ENCODE results near the gene KRT77. TPM values are rescaled to one million over a fixed set of nuclear protein-coding genes. Genes with fewer than 3 reads are reported as not detected.

Gene KRT77
- total and polyA plus RNA-seq, 2 experiments from 2014 or later, result not detected

DNA sequence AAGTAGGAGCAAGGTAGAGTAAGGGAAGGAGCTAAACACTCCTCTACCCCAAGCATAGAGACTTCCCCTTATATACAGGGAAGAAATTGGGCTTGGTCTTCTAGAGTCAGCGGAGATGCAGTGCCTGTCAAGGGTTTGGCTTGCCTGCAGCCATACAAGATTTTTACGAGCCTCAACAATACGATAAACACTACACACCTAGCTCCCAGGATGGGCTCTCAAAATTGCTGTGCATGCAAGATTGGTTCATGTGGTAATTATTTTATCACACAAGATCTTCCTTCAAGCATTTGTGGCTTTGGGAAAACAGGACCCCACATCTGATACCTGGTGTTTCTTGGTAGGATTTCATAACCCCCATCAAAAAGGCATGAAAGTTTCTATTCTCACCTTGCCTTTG, 23.0 kb downstream of the KRT77 start, which contains the start of gene KRT1:
KRT1 (minus strand) TSS at position 45 of the 400 bp plus-strand sequence. CDS start 59 bp downstream, outside the sequence.
- TF ChIP-seq EZH2phosphoT487 (IDR thresholded peaks at IDR 0.05; ENCODE audit: insufficient read depth, low read depth) (no peak), EZH2 (IDR thresholded peaks at IDR 0.05; ENCODE audit: insufficient read depth, poor library complexity, severe bottlenecking) (no peak)

DNA sequence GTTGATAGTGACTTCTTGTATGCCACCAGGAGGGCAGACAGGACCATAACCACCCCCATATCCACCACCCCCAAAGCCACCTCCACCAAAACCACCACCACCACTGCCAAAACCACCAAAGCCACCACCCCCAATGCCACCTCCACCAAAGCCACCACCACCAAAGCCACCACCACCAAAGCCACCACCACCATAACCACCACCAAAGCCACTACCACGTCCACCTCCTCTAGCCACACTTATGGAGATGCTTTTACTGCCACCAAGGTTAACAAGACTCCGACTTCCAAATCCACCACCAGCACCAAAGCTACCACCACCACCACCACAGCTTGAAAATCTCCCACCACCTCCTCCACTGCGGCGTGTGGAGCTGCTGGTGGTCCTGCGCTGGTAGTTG, 23.4 kb downstream of the KRT77 start:
- Histone ChIP-seq H3K4me3 (no peak overlapping the region), H3K9me2 (ENCODE audit: insufficient read depth) (no peaks in the 10 kb centered on the region), H3K36me3 (ENCODE audit: low read depth) (no peaks in the 10 kb centered on the region), H3K4me1 (ENCODE audit: insufficient read depth) (no peaks in the 10 kb centered on the region), H3F3A (ENCODE audit: insufficient read depth) (no peaks in the 10 kb centered on the region), H2AFZ (no peak overlapping the region), H3K4me2 (ENCODE audit: unreplicated experiment) (no peak overlapping the region), H3K9ac (no peak overlapping the region), H4K20me1 (ENCODE audit: insufficient read depth) (no peaks in the 10 kb centered on the region), H3K27me3 (replicated peaks; ENCODE audit: insufficient read depth) (peaks cover 52% of the 10 kb centered on the region), H3K9me3 (ENCODE audit: low read depth) (no peaks in the 10 kb centered on the region), H3K27ac (no peak overlapping the region), H3K79me2 (ENCODE audit: insufficient read depth) (no peaks in the 10 kb centered on the region)
- WGBS, 2 experiments (ENCODE audit: low coverage in 1 of 2, low lambda C conversion rate in 2 of 2, missing lambda C conversion rate in 2 of 2), result 53 to 54% methylated on average over 5 of the region's 5 CpGs
- in situ Hi-C loops (cut with MboI), result no loop called here
- no peak for TF ChIP-seq EZH2phosphoT487 (IDR thresholded peaks at IDR 0.05; ENCODE audit: insufficient read depth, low read depth)
- no peak for TF ChIP-seq EZH2 (IDR thresholded peaks at IDR 0.05; ENCODE audit: insufficient read depth, poor library complexity, severe bottlenecking)
- DNase-seq, result no peak

More for the DNA sequence above, 23.0 kb downstream of the KRT77 start, which contains the start of gene KRT1:
- no peaks in the 10 kb centered on the region for H3K9me3 ChIP-seq (ENCODE audit: low read depth)
- H3K9me2 ChIP-seq (ENCODE audit: insufficient read depth), result no peaks in the 10 kb centered on the region
- no peak within 1 kb of the TSS for H3K9ac ChIP-seq
- H4K20me1 ChIP-seq (ENCODE audit: insufficient read depth), result no peaks in the 10 kb centered on the region
- H3K27me3 ChIP-seq (replicated peaks; ENCODE audit: insufficient read depth), result peaks cover 55% of the 10 kb centered on the region
- H3K79me2 ChIP-seq (ENCODE audit: insufficient read depth), result no peaks in the 10 kb centered on the region
- no peak within 1 kb of the TSS for H3K4me2 ChIP-seq (ENCODE audit: unreplicated experiment)
- H2AFZ ChIP-seq, result no peak within 1 kb of the TSS
- no peak within 1 kb of the TSS for H3K27ac ChIP-seq
- no peaks in the 10 kb centered on the region for H3F3A ChIP-seq (ENCODE audit: insufficient read depth)
- WGBS, 2 experiments (ENCODE audit: low coverage in 1 of 2, low lambda C conversion rate in 2 of 2, missing lambda C conversion rate in 2 of 2), result 44 to 50% methylated on average over 3 of the region's 3 CpGs
- in situ Hi-C loops (cut with MboI), result no loop called here
- no peaks in the 10 kb centered on the region for H3K4me1 ChIP-seq (ENCODE audit: insufficient read depth)
- H3K36me3 ChIP-seq (ENCODE audit: low read depth), result no peaks in the 10 kb centered on the region
- no peak within 1 kb of the TSS for H3K4me3 ChIP-seq
- DNase-seq, result no peak

DNA sequence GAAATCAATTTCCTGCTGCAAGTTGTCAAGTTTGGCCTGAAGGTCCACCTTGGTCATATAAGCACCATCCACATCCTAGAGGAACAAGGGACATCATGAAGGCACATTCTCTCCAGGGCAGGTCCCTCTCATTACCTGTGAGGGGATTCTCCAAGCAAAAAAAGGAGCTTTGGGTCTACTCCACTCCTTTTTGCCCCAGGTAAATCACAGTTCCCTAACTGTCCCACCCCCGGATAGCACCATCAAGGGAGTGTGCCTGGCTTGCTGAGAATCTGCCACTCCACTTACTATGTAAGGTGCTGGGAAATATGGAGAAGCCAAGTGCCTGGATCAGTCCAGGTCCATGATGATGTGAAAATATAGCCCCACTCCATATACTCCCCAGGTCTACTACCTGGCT, 25.7 kb downstream of the KRT77 start:
- no peak for TF ChIP-seq EZH2 (IDR thresholded peaks at IDR 0.05; ENCODE audit: insufficient read depth, poor library complexity, severe bottlenecking)
- TF ChIP-seq EZH2phosphoT487 (IDR thresholded peaks at IDR 0.05; ENCODE audit: insufficient read depth, low read depth), result no peak
- no peak overlapping the region for H3K4me3 ChIP-seq
- peaks cover 50% of the 10 kb centered on the region for H3K27me3 ChIP-seq (replicated peaks; ENCODE audit: insufficient read depth)
- H3F3A ChIP-seq (ENCODE audit: insufficient read depth), result no peaks in the 10 kb centered on the region
- H3K9ac ChIP-seq, result no peak overlapping the region
- no peaks in the 10 kb centered on the region for H3K36me3 ChIP-seq (ENCODE audit: low read depth)
- no peaks in the 10 kb centered on the region for H3K9me2 ChIP-seq (ENCODE audit: insufficient read depth)
- no peaks in the 10 kb centered on the region for H3K9me3 ChIP-seq (ENCODE audit: low read depth)
- no peak overlapping the region for H3K4me2 ChIP-seq (ENCODE audit: unreplicated experiment)
- H3K79me2 ChIP-seq (ENCODE audit: insufficient read depth), result no peaks in the 10 kb centered on the region
- no peak for DNase-seq
- H2AFZ ChIP-seq, result no peak overlapping the region
- in situ Hi-C loops (cut with MboI), result no loop called here
- H4K20me1 ChIP-seq (ENCODE audit: insufficient read depth), result no peaks in the 10 kb centered on the region
- 27 to 55% methylated on average over 1 of the region's 1 CpG for WGBS, 2 experiments (ENCODE audit: low coverage in 1 of 2, low lambda C conversion rate in 2 of 2, missing lambda C conversion rate in 2 of 2)
- no peaks in the 10 kb centered on the region for H3K4me1 ChIP-seq (ENCODE audit: insufficient read depth)
- no peak overlapping the region for H3K27ac ChIP-seq

- Histone ChIP-seq H3K4me1 (ENCODE audit: insufficient read depth) (no peaks in the 10 kb centered on the region), H3K9me2 (ENCODE audit: insufficient read depth) (no peaks in the 10 kb centered on the region), H3K27me3 (replicated peaks; ENCODE audit: insufficient read depth) (peaks cover 48% of the 10 kb centered on the region), H3K27ac (no peak overlapping the region), H3K9ac (no peak overlapping the region), H3K4me2 (ENCODE audit: unreplicated experiment) (no peak overlapping the region), H4K20me1 (ENCODE audit: insufficient read depth) (no peaks in the 10 kb centered on the region), H3F3A (ENCODE audit: insufficient read depth) (no peaks in the 10 kb centered on the region), H3K9me3 (ENCODE audit: low read depth) (no peaks in the 10 kb centered on the region), H2AFZ (no peak overlapping the region), H3K36me3 (ENCODE audit: low read depth) (no peaks in the 10 kb centered on the region), H3K79me2 (ENCODE audit: insufficient read depth) (no peaks in the 10 kb centered on the region), H3K4me3 (no peak overlapping the region)
- no peak for TF ChIP-seq EZH2phosphoT487 (IDR thresholded peaks at IDR 0.05; ENCODE audit: insufficient read depth, low read depth)
- 42 to 47% methylated on average over 5 of the region's 5 CpGs for WGBS, 2 experiments (ENCODE audit: low coverage in 1 of 2, low lambda C conversion rate in 2 of 2, missing lambda C conversion rate in 2 of 2)
- in situ Hi-C loops (cut with MboI), result no loop called here
- DNase-seq, result no peak
These were observed 26.2 kb downstream of the KRT77 start for GRCh38 chr12:52677126-52677525.

DNA sequence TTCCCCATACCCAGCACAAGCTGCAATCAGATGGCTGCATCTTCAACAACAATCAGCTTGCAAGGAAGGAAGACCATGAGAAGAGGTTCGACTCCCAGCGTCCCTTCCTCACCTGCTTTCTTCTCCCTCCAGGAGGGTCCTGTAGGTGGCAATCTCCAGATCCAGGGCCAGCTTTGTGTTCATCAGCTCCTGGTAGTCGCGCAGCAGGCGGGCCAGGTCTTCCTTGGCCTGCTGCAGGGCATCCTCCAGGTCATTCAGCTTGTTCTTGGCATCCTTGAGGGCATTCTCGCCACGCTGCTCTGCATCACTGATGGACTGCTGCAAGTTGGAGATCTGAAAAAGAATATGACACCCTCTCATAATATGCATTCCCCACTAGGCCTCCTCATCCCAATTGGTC, 27.2 kb downstream of the KRT77 start:
- Histone ChIP-seq H3K4me1 (ENCODE audit: insufficient read depth) (no peaks in the 10 kb centered on the region), H4K20me1 (ENCODE audit: insufficient read depth) (no peaks in the 10 kb centered on the region), H3K9me2 (ENCODE audit: insufficient read depth) (no peaks in the 10 kb centered on the region), H3K4me3 (no peak overlapping the region), H3K79me2 (ENCODE audit: insufficient read depth) (no peaks in the 10 kb centered on the region), H2AFZ (no peak overlapping the region), H3K4me2 (ENCODE audit: unreplicated experiment) (no peak overlapping the region), H3K9ac (no peak overlapping the region), H3F3A (ENCODE audit: insufficient read depth) (no peaks in the 10 kb centered on the region), H3K27me3 (replicated peaks; ENCODE audit: insufficient read depth) (peaks cover 47% of the 10 kb centered on the region), H3K9me3 (ENCODE audit: low read depth) (no peaks in the 10 kb centered on the region), H3K27ac (no peak overlapping the region), H3K36me3 (ENCODE audit: low read depth) (no peaks in the 10 kb centered on the region)
- TF ChIP-seq EZH2 (IDR thresholded peaks at IDR 0.05; ENCODE audit: insufficient read depth, poor library complexity, severe bottlenecking) (no peak), EZH2phosphoT487 (IDR thresholded peaks at IDR 0.05; ENCODE audit: insufficient read depth, low read depth) (no peak)
- in situ Hi-C loops (cut with MboI), result no loop called here
- 58 to 67% methylated on average over 7 of the region's 7 CpGs for WGBS, 2 experiments (ENCODE audit: low coverage in 1 of 2, low lambda C conversion rate in 2 of 2, missing lambda C conversion rate in 2 of 2)
- no peak for DNase-seq
